ENCODE measurements around the gene SSBP2.

SSBP2 gene

GRCh38 chr5:81575924-81576323 is 175.0 kb downstream of the SSBP2 start:
- DNase-seq, result no peak

GRCh38 chr5:81572201-81572600 is 178.7 kb downstream of the SSBP2 start:
- no peak for DNase-seq

GRCh38 chr5:81558188-81558587 is 192.7 kb downstream of the SSBP2 start:
- no peak for DNase-seq

GRCh38 chr5:81556809-81557208 is 194.1 kb downstream of the SSBP2 start:
- DNase-seq, result no peak

- no peak for DNase-seq
Observed at GRCh38 chr5:81555865-81556264, 195.0 kb downstream of the SSBP2 start.

- no peak for DNase-seq
Observed at GRCh38 chr5:81554647-81555046, 196.2 kb downstream of the SSBP2 start.

- DNase-seq, result no peak
Observed at GRCh38 chr5:81553567-81554212, 197.2 kb downstream of the SSBP2 start.

GRCh38 chr5:81552852-81553566 is 197.9 kb downstream of the SSBP2 start:
- no peak for DNase-seq

GRCh38 chr5:81549123-81549522 is 201.8 kb downstream of the SSBP2 start:
- no peak for DNase-seq

GRCh38 chr5:81547001-81547400 is 203.9 kb downstream of the SSBP2 start:
- DNase-seq, result no peak

- no peak for DNase-seq
Observed at GRCh38 chr5:81545911-81546310, 205.0 kb downstream of the SSBP2 start.

GRCh38 chr5:81544351-81545018 is 206.4 kb downstream of the SSBP2 start:
- DNase-seq, result no peak

- DNase-seq, result no peak
Observed at GRCh38 chr5:81542242-81542641, 208.7 kb downstream of the SSBP2 start.

GRCh38 chr5:81537905-81538547 is 212.9 kb downstream of the SSBP2 start:
- no peak for DNase-seq

GRCh38 chr5:81534441-81534840 is 216.5 kb downstream of the SSBP2 start:
- DNase-seq, result no peak

- no peak for DNase-seq
Observed at GRCh38 chr5:81533629-81534405, 217.1 kb downstream of the SSBP2 start.

GRCh38 chr5:81530919-81531318 is 220.0 kb downstream of the SSBP2 start:
- DNase-seq, result no peak

- DNase-seq, result no peak
Observed at GRCh38 chr5:81525690-81526089, 225.2 kb downstream of the SSBP2 start.

GRCh38 chr5:81524015-81524414 is 226.9 kb downstream of the SSBP2 start:
- no peak for DNase-seq

- DNase-seq, result no peak
Observed at GRCh38 chr5:81522571-81522970, 228.3 kb downstream of the SSBP2 start.

- no peak for DNase-seq
Observed at GRCh38 chr5:81520769-81521168, 230.1 kb downstream of the SSBP2 start.

GRCh38 chr5:81519217-81519905 is 231.5 kb downstream of the SSBP2 start:
- no peak for DNase-seq

All from NK-92 treated with Interleukin-12 subunit alpha and Interleukin-12 subunit beta, amount 100 ng/mL, for 24 hours (cell line).